ENCODE data around the gene TRIM33.

TRIM33 gene

GRCh38 chr1:114344656-114345055 lies 166.3 kb downstream of the TRIM33 start:
- H3K27me3 ChIP-seq (replicated peaks; ENCODE audit: insufficient read depth, low read length) = no peaks in the 10 kb centered on the region
- no peak for DNase-seq
- H2AFZ ChIP-seq (ENCODE audit: low read length) = no peak overlapping the region
- no peak overlapping the region for H3K9ac ChIP-seq (ENCODE audit: low read length)
- H3K9me3 ChIP-seq (replicated peaks; ENCODE audit: insufficient read depth, low read length) = no peaks in the 10 kb centered on the region
- H3K4me2 ChIP-seq (ENCODE audit: low read depth, low read length) = no peak overlapping the region
- no peak overlapping the region for H3K4me3 ChIP-seq (ENCODE audit: low read length)
- no peaks in the 10 kb centered on the region for H3K79me2 ChIP-seq (ENCODE audit: low read length)
- H3K4me1 ChIP-seq (ENCODE audit: low read length) = no peaks in the 10 kb centered on the region
- H3K9me2 ChIP-seq (replicated peaks; ENCODE audit: insufficient read depth, low read length) = no peaks in the 10 kb centered on the region
- H3K36me3 ChIP-seq (replicated peaks; ENCODE audit: insufficient read depth, low read length) = no peaks in the 10 kb centered on the region
- H4K20me1 ChIP-seq (ENCODE audit: insufficient read depth, low read length) = no peaks in the 10 kb centered on the region
- H3K27ac ChIP-seq (ENCODE audit: low read length) = no peak overlapping the region
- H3F3A ChIP-seq (ENCODE audit: insufficient read depth, low read length) = no peaks in the 10 kb centered on the region
- TF ChIP-seq CTCF (IDR thresholded peaks at IDR 0.05; ENCODE audit: low read length) = no peak
- no peak for TF ChIP-seq EZH2phosphoT487 (IDR thresholded peaks at IDR 0.05; ENCODE audit: low read length)
- TF ChIP-seq EZH2 (optimal IDR thresholded peaks at IDR 0.05; ENCODE audit: low read depth, low read length) = no peak

Measured in MM.1S (cell line).